Kidney epithelial cell (primary cell): ENCODE measurements around the gene IQCN. TPM values are rescaled to one million over a fixed set of nuclear protein-coding genes. Genes with fewer than 3 reads are reported as not detected.

Experiments
- DNase-seq: peaks from one replicate; pipeline ENCODE4 v3.0.0-alpha.2; 2010; ENCODE audit warnings: low read depth
- H3K27me3 ChIP-seq: 2 replicates; pipeline ENCODE4 v1.6.0; 2011; ENCODE audit warnings: low read length; ENCODE audit not compliant: control insufficient read depth, insufficient read depth
- H3K36me3 ChIP-seq: 2 replicates; pipeline ENCODE4 v1.5.1; 2011; ENCODE audit warnings: low read length; ENCODE audit not compliant: control insufficient read depth, insufficient read depth
- H3K4me3 ChIP-seq: 2 replicates; pipeline ENCODE4 v1.5.1; 2011; ENCODE audit warnings: low read depth, mild to moderate bottlenecking, control low read depth, low read length
- CTCF ChIP-seq: IDR thresholded peaks from 2 replicates; pipeline ENCODE4 v1.5.1; 2011; ENCODE audit warnings: mild to moderate bottlenecking, moderate library complexity, low read length, control low read depth, inconsistent platforms; ENCODE audit not compliant: insufficient read depth, poor library complexity, severe bottlenecking
- total RNA-seq: library from RNA; depleted of rRNA; stranded (reverse); fragments of >200 nt; gene quantifications from 2 replicates; pipeline ENCODE4 v1.2.3, GENCODE V29; 2015

IQCN gene
- total RNA-seq, 1 donor from 2014 or later = 0.13 TPM

- Histone ChIP-seq H3K27me3 (no peaks in the 10 kb centered on the region), H3K4me3 (no peak overlapping the region), H3K36me3 (no peaks in the 10 kb centered on the region)
- no peak for DNase-seq
- TF ChIP-seq CTCF = no peak
These were observed 33.0 kb upstream of the IQCN start for GRCh38 chr19:18307271-18307681.

GRCh38 chr19:18306888-18307260, 32.6 kb upstream of the IQCN start:
- no peak for TF ChIP-seq CTCF
- H3K36me3 ChIP-seq = no peaks in the 10 kb centered on the region
- no peak for DNase-seq

DNA sequence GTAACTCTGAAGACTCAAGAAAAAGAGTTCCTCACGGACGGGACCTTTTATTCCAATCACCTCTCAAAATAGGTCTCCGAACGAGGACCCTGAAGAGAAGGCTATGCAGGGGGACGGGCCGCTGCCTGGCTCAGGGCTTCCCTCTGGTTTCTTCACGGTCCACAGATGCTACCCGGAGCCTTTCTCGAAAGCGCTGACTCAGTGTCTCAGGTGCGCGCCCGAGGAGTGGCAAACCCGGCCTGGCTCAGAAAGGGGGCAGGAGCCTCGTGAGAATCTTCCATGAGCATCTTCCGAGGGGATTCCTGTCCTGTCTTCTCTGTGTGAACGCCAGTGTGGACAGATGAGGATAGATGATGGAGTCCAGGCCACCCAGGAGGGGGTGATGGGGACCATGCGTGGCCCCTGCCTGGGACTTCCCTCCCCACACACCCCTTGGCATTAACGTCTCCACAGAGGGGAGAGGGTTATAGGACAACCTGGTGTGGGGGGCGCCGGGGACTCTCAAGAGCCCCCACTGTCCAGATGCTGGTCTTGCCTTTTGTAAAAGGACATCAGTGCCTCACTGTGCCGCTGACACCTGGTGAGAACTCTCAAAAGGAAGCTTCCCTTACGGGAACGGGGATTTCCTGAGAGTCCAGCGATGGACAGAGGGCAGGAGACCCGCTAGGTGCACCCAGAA, 32.1 kb upstream of the IQCN start:
- no peak for TF ChIP-seq CTCF
- DNase-seq = no peak
- Histone ChIP-seq H3K36me3 (no peaks in the 10 kb centered on the region), H3K27me3 (no peaks in the 10 kb centered on the region), H3K4me3 (no peak overlapping the region)

More at GRCh38 chr19:18306888-18307260, 32.6 kb upstream of the IQCN start:
- Histone ChIP-seq H3K4me3 (no peak overlapping the region), H3K27me3 (no peaks in the 10 kb centered on the region)

DNA sequence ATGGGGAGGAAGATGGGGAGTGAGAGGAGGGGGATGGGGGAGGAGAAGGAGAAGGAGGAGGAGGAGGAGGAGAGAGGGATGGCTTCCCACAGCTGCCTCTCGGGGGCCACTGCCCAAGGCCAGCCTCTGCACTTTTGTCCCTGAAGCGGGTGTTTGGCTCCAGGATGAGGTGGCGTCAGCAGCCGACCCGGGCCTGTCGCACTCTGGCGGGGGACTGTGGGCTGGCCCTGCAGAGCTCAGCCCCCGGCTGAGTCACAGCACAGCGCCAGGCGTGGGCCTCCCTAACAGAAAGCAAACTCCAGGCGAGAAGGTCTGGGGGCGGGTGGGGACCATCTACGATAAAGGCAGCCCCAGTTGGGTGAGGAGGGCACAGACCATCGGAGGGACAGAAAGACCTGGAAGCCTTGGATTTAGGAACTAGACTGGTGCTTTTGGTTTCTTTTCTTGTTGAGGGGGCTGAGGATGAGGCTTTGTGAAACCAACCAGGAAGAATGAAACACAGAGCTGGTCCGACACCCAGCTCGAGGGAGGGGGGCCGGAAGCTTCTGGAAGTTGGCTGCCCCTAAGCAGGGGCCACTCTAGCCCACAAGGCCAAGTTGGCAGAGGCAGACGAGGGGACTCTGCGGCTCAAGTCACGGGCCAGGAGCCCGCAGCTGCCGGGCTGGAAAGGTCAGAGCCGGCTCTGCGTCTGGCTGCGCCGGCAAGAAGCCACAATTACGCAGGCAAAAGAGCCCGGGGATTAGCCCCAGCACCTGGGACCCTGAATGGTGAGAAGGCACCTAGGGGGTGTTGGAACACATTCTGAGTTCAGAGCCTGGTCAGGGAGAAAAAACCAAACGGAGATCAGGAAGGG, 30.4 kb upstream of the IQCN start:
- no peak for DNase-seq
- Histone ChIP-seq H3K4me3 (peak overlapping the region; percentile 25), H3K36me3 (no peaks in the 10 kb centered on the region), H3K27me3 (no peaks in the 10 kb centered on the region)
- TF ChIP-seq CTCF = no peak

DNA sequence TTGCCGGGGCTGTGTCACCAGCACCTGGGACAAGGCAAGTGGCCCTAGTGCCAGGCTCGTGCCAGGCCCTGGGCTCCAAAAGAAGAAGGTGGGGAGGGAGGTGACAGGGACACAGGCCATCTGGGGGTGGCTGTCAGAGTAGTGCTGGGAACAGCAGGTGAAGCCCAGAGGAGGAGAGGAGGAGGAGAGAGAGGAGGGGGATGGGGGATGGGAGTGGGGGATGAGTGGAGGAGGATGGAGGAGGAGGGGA, 29.9 kb upstream of the IQCN start:
- no peaks in the 10 kb centered on the region for H3K27me3 ChIP-seq
- H3K36me3 ChIP-seq = no peaks in the 10 kb centered on the region
- no peak for DNase-seq
- H3K4me3 ChIP-seq = no peak overlapping the region
- TF ChIP-seq CTCF = no peak
